PC-3 (cell line): ENCODE results near the gene HTT-AS.

ENCODE experiments used
- EZH2 ChIP-seq: fragments of 300-600 bp; sonication (generic); IDR thresholded peaks from one replicate; pipeline ENCODE4 v1.6.1; 2017; ENCODE audit warnings: antibody characterized with exemption, mild to moderate bottlenecking, low read length; ENCODE audit not compliant: unreplicated experiment
- EZH2phosphoT487 ChIP-seq: fragments of 300-600 bp; sonication (generic); IDR thresholded peaks from 2 replicates; pipeline ENCODE4 v1.6.1; 2018; ENCODE audit warnings: mild to moderate bottlenecking, antibody characterized with exemption, low read length, borderline replicate concordance
- TF ChIP-seq, protein P1 (sequence below): fragments of 300-600 bp; sonication (generic); conservative IDR thresholded peaks from 2 replicates; pipeline ENCODE4 v1.5.1; 2017; ENCODE audit warnings: antibody characterized with exemption, low read depth, mild to moderate bottlenecking, low read length

DNA sequence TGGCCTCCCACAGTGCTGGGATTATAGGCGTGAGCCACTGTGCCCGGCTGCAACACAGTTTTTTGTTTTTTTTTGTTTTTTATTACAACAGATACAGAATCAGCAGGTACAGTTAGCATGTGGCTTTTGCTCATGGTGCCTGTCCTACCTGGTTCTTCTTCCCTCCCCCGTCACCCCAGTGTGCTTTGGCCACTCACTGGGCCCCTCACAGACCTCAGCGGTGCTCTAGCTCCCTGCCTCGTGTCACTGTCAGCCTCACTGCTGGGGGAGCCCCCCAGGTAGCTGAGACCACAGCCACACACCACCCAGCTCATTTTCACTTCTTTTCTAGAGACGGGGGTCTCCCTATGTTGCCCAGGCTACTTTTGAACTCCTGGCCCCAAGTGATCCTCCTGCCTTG is 38.7 kb downstream of the HTT-AS start:
- TF ChIP-seq, protein P1, sequence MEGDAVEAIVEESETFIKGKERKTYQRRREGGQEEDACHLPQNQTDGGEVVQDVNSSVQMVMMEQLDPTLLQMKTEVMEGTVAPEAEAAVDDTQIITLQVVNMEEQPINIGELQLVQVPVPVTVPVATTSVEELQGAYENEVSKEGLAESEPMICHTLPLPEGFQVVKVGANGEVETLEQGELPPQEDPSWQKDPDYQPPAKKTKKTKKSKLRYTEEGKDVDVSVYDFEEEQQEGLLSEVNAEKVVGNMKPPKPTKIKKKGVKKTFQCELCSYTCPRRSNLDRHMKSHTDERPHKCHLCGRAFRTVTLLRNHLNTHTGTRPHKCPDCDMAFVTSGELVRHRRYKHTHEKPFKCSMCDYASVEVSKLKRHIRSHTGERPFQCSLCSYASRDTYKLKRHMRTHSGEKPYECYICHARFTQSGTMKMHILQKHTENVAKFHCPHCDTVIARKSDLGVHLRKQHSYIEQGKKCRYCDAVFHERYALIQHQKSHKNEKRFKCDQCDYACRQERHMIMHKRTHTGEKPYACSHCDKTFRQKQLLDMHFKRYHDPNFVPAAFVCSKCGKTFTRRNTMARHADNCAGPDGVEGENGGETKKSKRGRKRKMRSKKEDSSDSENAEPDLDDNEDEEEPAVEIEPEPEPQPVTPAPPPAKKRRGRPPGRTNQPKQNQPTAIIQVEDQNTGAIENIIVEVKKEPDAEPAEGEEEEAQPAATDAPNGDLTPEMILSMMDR: no peak
- TF ChIP-seq EZH2phosphoT487 (no peak), EZH2 (no peak)
